ENCODE measurements around the gene OR9Q1.
"Not testable (repeated sequence)": the region's sequence is repeated elsewhere in the genome, so short reads cannot be mapped to it uniquely, and the experiment has no call there.

OR9Q1 gene

GRCh38 chr11:58142761-58143160, 119.1 kb downstream of the OR9Q1 start:
- DNase-seq, result no peak

GRCh38 chr11:58152781-58153180, 129.1 kb downstream of the OR9Q1 start:
- no peak for DNase-seq

- no peak for DNase-seq
Observed at GRCh38 chr11:58164389-58164788, 140.7 kb downstream of the OR9Q1 start.

DNA sequence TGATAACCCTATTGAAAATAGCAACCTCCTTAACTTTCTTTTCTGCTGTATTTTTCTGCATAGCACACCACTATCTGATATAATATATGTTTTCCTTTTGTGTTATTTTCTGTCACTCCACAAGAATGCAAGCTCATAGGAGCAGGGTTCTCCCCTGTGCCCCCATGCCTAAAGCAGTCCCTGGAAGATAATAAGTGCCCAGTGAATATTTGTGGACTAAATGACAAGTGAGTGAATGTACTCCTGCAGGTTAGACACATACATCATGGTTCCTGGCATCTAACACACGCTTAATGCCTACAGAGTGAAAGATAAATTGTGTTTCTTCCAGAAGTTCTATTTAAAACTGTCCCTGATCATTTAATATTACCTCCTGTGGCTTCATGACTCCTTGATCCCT, 141.3 kb downstream of the OR9Q1 start:
- DNase-seq, result no peak

- DNase-seq, result no peak
Observed at GRCh38 chr11:58165504-58166106, 141.9 kb downstream of the OR9Q1 start.

- DNase-seq, result no peak
Observed at GRCh38 chr11:58177409-58178054, 153.9 kb downstream of the OR9Q1 start.

DNA sequence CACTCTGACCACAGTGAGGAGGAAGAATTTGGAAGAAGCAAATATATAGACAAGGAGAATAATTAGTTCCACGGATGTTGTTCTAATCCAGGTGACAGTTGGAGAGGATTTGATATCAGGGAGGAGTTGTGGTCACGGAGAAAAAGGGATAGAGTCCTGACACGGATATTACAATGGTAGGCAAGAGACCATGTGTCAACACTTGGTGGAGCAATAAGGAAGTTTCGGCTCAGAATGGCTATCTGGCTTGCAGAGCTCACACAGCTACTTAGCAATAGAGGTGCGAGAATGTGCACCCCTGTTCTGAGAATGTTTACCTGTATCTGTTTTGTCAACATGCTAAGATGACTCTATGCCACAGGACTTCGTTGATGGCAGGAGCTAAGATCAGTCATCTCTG, 154.8 kb downstream of the OR9Q1 start:
- no peak for DNase-seq

- no peak for DNase-seq
Observed at GRCh38 chr11:58179648-58180047, 156.0 kb downstream of the OR9Q1 start.

- no peak for DNase-seq
Observed at GRCh38 chr11:58186938-58187337, 163.3 kb downstream of the OR9Q1 start.

DNA sequence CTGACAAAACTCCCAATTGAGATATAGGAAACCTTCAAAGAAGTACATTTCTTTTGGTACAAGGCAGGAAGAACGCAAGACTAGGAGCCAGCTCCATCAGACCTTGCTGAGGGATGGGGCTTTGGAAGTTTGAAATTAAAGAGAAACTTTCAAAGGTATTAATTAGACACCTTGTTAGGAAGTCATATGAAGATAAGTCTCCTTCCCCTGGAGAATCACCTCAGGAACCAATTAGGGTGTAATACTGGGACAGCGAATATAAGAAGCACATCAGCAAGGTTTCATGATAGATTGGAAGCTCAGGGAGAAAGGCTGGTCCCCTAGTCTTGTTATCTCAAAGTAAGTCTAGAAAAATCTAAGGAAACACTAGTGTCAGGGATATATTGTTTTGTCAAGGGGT, 165.1 kb downstream of the OR9Q1 start, which contains the start of gene OR9Q2:
TSS of gene OR9Q2 (plus strand) at position 301 of the 400 bp plus-strand sequence. CDS start 1,421 bp downstream, outside the sequence.
- DNase-seq, result no peak

- DNase-seq, result no peak
Observed at GRCh38 chr11:58192229-58192628, 168.5 kb downstream of the OR9Q1 start.

- no peak for DNase-seq
Observed at GRCh38 chr11:58193391-58193790, 169.7 kb downstream of the OR9Q1 start.

DNA sequence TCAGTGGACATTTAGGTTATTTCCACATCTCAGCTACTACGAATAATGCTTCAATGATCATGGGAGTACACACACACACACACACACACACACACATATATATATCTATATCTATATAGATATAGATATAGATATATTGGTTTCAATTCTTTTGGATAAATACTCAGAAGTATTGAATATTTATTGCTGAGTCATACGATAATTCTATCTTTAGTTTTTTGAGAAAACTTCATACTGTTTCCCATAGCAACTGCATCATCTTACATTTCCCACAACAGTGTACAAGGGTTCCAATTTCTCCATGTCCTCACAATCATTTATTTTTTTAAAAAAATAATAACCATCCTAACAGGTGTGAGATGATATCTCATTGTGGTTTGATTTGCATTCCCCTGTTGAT, 172.3 kb downstream of the OR9Q1 start:
- DNase-seq, result no peak

DNA sequence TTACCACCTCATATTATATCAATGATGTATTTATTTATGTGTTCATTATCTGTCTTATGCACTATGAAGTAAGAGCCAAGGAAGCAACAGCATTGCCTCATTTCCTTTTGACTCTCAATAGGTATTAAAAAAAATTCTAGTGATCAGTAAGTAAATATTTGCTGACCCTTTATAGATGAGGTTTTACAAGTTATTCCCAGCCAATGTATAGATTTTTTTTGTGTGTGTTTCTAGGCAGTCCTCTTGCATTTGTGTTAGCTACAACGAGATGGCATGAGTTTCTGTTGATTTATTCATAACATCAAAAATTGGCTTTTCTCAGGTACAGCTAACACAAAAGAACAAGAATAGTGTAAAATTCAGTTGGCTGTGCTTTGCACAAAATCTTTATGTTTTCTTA, 175.6 kb downstream of the OR9Q1 start:
- DNase-seq, result no peak

DNA sequence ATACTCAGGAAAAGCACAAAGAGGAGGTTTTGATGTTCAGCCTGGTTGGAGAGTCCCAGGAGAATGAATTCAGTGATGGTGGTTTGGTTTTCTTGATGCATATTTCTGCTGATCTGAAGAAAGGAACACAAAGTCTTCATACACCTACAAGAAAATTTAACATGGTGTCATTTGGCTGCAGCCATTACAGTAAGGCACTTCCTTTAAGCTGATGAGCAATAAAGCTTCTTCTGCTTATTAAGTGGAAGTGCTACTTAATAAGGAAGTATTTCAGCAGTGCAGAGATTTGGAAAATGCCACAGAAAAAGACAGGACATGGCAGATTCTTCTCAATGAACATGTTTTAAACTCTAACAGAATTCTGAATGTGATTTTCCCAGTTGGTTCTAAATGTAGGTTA, 180.4 kb downstream of the OR9Q1 start, which contains the start of gene OR1S2:
TSS of gene OR1S2 (minus strand) at position 101 of the 400 bp plus-strand sequence. CDS start at position 101, 0 bp downstream.
- DNase-seq, result no peak

- DNase-seq, result not testable (repeated sequence)
Observed at GRCh38 chr11:58212420-58212819, 188.7 kb downstream of the OR9Q1 start, which contains the start of gene OR1S1. OR1S1 (plus strand) TSS chr11:58212720.

DNA sequence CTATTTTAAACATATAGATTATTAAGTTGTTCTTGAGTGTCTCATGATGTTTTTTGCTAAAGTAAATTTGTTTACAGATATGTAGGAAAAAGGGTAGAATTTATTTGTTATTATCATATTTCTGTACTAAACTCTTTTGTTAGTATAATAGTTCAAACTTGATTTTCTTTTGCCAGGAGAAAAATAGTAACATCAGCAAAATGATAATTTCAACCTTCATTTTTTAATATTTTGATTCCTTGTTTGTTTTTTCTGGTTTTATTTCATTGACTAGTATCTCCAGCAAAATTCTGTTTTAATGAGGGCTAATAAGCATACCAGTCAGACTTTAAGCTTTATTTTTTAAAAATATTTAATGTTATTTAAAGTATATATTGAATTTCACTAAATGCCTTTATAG, 192.8 kb downstream of the OR9Q1 start:
- DNase-seq, result no peak

DNA sequence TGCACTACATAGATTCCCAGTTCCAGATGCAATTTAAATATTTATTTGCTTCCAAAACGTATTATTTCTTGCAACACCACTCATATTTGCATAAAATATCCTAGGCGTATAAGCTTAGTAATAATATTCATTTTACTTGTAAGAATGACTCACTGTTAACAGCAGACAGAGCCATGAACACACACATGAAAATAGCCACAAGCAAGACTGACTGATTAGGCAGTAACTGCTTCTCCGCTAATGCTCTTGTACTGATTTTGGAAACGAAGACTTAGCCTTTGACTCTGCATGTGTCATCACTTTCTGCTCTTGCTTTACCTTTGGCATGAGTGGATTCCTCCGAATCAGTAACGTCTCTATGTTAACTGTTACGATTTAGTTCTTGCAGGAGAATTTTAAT, 199.0 kb downstream of the OR9Q1 start:
- no peak for DNase-seq

DNA sequence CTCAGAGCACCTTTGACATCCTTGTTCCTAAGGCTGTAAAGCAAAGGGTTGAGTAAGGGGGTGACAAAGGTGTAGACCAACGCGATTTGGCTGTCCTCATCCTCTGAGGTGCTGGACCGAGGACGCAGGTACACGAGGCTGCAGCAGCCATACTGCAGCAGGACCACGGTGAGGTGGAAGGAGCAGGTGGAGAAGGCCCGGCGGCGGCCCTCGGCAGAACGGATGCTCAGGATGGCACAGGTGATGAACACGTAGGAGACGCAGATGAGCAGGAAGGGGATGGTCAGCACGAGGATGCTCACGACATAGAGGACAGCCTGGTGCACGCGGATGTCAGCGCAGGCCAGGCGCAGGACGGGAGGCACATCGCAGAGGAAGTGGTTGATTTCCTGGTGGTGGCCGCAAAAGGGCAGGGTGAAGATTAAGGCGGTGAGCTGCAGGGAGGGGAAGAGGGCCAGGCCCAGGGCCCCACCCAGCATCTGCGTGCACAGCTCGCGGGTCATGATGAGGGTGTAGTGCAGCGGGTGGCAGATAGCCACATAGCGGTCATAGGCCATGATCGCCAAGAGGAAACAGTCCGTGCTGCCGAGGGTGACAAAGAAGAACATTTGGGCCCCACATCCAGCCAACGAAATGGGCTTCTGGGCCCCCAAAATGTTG, 204.4 kb downstream of the OR9Q1 start:
- DNase-seq, result no peak
